CD4-positive, alpha-beta T cell (primary cell): ENCODE measurements around the gene NOS3. TPM values are rescaled to one million over a fixed set of nuclear protein-coding genes. Genes with fewer than 3 reads are reported as not detected.

ENCODE experiments used
- ATAC-seq: fragments of 200-7000 bp; cut with Tn5 transposase; one replicate; pipeline ENCODE4 v1.10.0; 2022; ENCODE audit warnings: mild to moderate bottlenecking; ENCODE audit not compliant: poor library complexity
- CTCF ChIA-PET: fragments of 350-600 bp; sonication (Branson Sonifier 250); formaldehyde crosslinking; loops from one replicate; lab custom pipeline; 2021; ENCODE audit warnings: antibody characterized with exemption, inconsistent platforms; lab: Charles Lee
- POLR2A ChIA-PET: fragments of 350-600 bp; sonication (Branson Sonifier 250); formaldehyde crosslinking; loops from one replicate; lab custom pipeline; 2021; ENCODE audit warnings: antibody characterized with exemption, inconsistent platforms; lab: Charles Lee
- DNase-seq, 14 experiments: peaks; one replicate each; pipeline ENCODE4 v3.0.0-alpha.2; 2013 to 2020; ENCODE audit warnings: mixed read lengths in 2 of 14
- H3K27ac ChIP-seq, 2 donors: one replicate each; pipeline versions ENCODE4 v1.5.1 to v1.7.0; 2013; ENCODE audit warnings: low read length in 2 of 2, low read depth in 1 of 2, mild to moderate bottlenecking in 1 of 2
- H3K27me3 ChIP-seq, 2 experiments: 1 replicate in 1 of 2; 2 replicates in 1 of 2; pipeline versions ENCODE4 v1.6.1 to v1.7.0; 2013; ENCODE audit warnings: low read length in 2 of 2, control low read depth in 1 of 2, mild to moderate bottlenecking in 1 of 2, moderate library complexity in 1 of 2; ENCODE audit not compliant: insufficient read depth in 2 of 2, control insufficient read depth in 1 of 2
- H3K36me3 ChIP-seq: one replicate; pipeline ENCODE4 v1.6.1; 2013; ENCODE audit warnings: low read length, control low read depth; ENCODE audit not compliant: insufficient read depth
- H3K4me1 ChIP-seq: one replicate; pipeline ENCODE4 v1.6.1; 2013; ENCODE audit warnings: low read length, control low read depth; ENCODE audit not compliant: insufficient read depth
- H3K4me3 ChIP-seq: one replicate; pipeline ENCODE4 v1.5.1; 2013; ENCODE audit warnings: mild to moderate bottlenecking, low read length, moderate library complexity
- H3K9me3 ChIP-seq, 2 experiments: 1 replicate in 1 of 2; 2 replicates in 1 of 2; pipeline versions ENCODE4 v1.6.1 to v1.7.0; 2013; ENCODE audit warnings: low read length in 2 of 2, mild to moderate bottlenecking in 2 of 2, control low read depth in 1 of 2, moderate library complexity in 1 of 2; ENCODE audit not compliant: control insufficient read depth in 1 of 2, insufficient read depth in 1 of 2
- H3K27ac Mint-ChIP-seq: one replicate; pipeline ENCODE4 v1.8.0; 2020; ENCODE audit warnings: mixed read lengths
- H3K27me3 Mint-ChIP-seq: one replicate; pipeline ENCODE4 v1.8.0; 2021; ENCODE audit warnings: mixed read lengths
- H3K36me3 Mint-ChIP-seq: one replicate; pipeline ENCODE4 v1.8.0; 2021; ENCODE audit warnings: low read depth, mixed read lengths
- H3K4me1 Mint-ChIP-seq: one replicate; pipeline ENCODE4 v1.8.0; 2021; ENCODE audit warnings: low read depth, mixed read lengths
- H3K4me3 Mint-ChIP-seq: one replicate; pipeline ENCODE4 v1.8.0; 2020; ENCODE audit warnings: mild to moderate bottlenecking, mixed read lengths
- H3K9me3 Mint-ChIP-seq: one replicate; pipeline ENCODE4 v1.8.0; 2020; ENCODE audit warnings: mixed read lengths
- intact Hi-C, 2 experiments: fragments of 100-400 bp; cut with DNase I in 1 of 2; cut with micrococcal nuclease in 1 of 2; formaldehyde crosslinking; loops; one replicate each; pipeline versions ENCODE4 v1.15.1 to v1.9.0; 2023 to 2025; cut with DNase I, micrococcal nuclease
- total RNA-seq, 174 experiments: library from RNA in 2 of 174; stranded (reverse) in 2 of 174; gene quantifications; one replicate each; pipeline ENCODE4 v1.2.3 and lab custom pipeline; 2021 to 2026
- TF ChIP-seq, protein P1 (sequence below): fragments of 200-600 bp; IDR thresholded peaks from one replicate; pipeline ENCODE4 v1.8.0; 2022; ENCODE audit warnings: antibody characterized with exemption, mild to moderate bottlenecking

Gene NOS3
- total RNA-seq, 2 experiments from 2014 or later, result 3.9 to 7.1 TPM

DNA sequence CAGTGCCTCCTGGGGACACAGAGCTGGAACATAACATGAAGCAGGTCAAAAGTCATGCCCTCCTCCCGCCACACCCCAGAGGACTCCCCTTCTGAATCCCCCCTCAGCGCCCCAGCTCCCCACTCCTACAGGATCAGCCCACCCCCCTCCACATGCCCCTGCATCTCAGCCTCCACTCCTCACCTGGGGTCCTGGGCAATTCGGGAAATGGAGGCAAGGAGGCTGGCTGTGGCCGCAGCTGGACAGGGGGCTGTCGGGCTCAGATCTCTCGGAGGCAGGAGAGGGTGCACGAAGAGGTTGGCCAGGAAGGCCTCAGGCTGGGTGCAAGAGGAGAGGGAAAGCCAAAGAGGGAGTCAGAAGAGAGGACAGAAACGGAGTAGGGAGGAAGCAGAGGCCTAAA, 25.7 kb downstream of the NOS3 start:
- no peaks in the 10 kb centered on the region for H3K36me3 ChIP-seq
- DNase-seq (no peak), ATAC-seq (no peak)
- TF ChIP-seq, protein P1, sequence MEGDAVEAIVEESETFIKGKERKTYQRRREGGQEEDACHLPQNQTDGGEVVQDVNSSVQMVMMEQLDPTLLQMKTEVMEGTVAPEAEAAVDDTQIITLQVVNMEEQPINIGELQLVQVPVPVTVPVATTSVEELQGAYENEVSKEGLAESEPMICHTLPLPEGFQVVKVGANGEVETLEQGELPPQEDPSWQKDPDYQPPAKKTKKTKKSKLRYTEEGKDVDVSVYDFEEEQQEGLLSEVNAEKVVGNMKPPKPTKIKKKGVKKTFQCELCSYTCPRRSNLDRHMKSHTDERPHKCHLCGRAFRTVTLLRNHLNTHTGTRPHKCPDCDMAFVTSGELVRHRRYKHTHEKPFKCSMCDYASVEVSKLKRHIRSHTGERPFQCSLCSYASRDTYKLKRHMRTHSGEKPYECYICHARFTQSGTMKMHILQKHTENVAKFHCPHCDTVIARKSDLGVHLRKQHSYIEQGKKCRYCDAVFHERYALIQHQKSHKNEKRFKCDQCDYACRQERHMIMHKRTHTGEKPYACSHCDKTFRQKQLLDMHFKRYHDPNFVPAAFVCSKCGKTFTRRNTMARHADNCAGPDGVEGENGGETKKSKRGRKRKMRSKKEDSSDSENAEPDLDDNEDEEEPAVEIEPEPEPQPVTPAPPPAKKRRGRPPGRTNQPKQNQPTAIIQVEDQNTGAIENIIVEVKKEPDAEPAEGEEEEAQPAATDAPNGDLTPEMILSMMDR, result no peak
- peaks cover 76% of the 10 kb centered on the region for H3K4me1 Mint-ChIP-seq
- POLR2A ChIA-PET, result interaction anchor here (1.1 to 4.7 kb wide), 3 partner anchors 7 to 42 kb away, joined by 3 to 50 read pairs (median 4); no protein-coding TSS in a partner anchor
- intact Hi-C loops, result loop anchor here (1.0 to 10.0 kb wide), 4 partner anchors 30 to 918 kb away; partner anchors contain the start of genes CDK5 (in 2 of the 2) and SLC4A2 (in 2 of the 2)
- peak overlapping the region; percentile 83 for H3K27ac Mint-ChIP-seq
- peaks cover 80% of the 10 kb centered on the region for H3K4me1 ChIP-seq
- peaks cover 10% of the 10 kb centered on the region for H3K27me3 Mint-ChIP-seq
- H3K27ac ChIP-seq, result no peak overlapping the region
- H3K9me3 ChIP-seq, result peaks cover 0 to 6% of the 10 kb centered on the region in 2 experiments
- H3K9me3 Mint-ChIP-seq, result no peaks in the 10 kb centered on the region
- peaks cover 4 to 7% of the 10 kb centered on the region in 2 experiments for H3K27me3 ChIP-seq
- peak overlapping the region; percentile 64 for H3K4me3 Mint-ChIP-seq
- peaks cover 8% of the 10 kb centered on the region for H3K36me3 Mint-ChIP-seq
- H3K4me3 ChIP-seq, result no peak overlapping the region
- CTCF ChIA-PET, result interaction anchor here (1.2 to 4.6 kb wide), 3 partner anchors 9 to 54 kb away, joined by 4 to 39 read pairs (median 5); partner anchors contain the start of gene ABCB8

DNA sequence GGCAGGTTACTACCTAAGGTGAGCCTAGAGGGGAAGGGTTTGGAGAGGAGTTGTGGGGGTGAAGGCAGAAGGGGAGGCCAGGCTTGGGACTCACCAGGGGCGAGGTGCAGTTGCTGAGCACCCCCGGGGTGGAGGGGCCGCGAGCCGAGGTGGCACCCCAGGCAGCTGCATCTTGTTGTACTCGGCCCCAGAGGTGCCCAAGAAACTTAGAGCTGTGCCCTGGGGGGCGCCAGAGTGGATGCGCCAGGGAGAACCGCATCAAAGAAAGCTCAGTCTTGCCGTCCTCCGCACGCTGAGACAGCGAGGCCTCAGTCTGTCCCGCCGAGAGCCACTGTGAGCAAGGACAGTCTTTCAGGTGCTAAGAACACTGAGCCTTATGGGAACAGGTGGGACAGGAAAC, 26.1 kb downstream of the NOS3 start:
- ChIA-PET CTCF (interaction anchor here (1.2 to 4.6 kb wide), 3 partner anchors 9 to 54 kb away, joined by 4 to 39 read pairs (median 5); partner anchors contain the start of gene ABCB8), POLR2A (interaction anchor here (0.6 to 4.7 kb wide), 4 partner anchors 8 to 43 kb away, joined by 3 to 50 read pairs (median 4); no protein-coding TSS in a partner anchor)
- no peak overlapping the region for H3K4me3 ChIP-seq
- peak overlapping the region; percentile 79 for H3K4me3 Mint-ChIP-seq
- H3K27ac Mint-ChIP-seq, result peak overlapping the region; percentile 83
- peaks cover 4 to 7% of the 10 kb centered on the region in 2 experiments for H3K27me3 ChIP-seq
- ATAC-seq, result no peak
- H3K36me3 ChIP-seq, result no peaks in the 10 kb centered on the region
- peaks cover 8% of the 10 kb centered on the region for H3K36me3 Mint-ChIP-seq
- peaks cover 0 to 6% of the 10 kb centered on the region in 2 experiments for H3K9me3 ChIP-seq
- DNase-seq, result peak in 4 of 14 experiments; percentile 28 to 57 (median 38)
- H3K4me1 ChIP-seq, result peaks cover 76% of the 10 kb centered on the region
- intact Hi-C loops, result loop anchor here (1.0 to 10.0 kb wide), 4 partner anchors 31 to 918 kb away; partner anchors contain the start of genes CDK5 (in 2 of the 2) and SLC4A2 (in 2 of the 2)
- H3K9me3 Mint-ChIP-seq, result no peaks in the 10 kb centered on the region
- H3K4me1 Mint-ChIP-seq, result peaks cover 71% of the 10 kb centered on the region
- TF ChIP-seq, protein P1, result no peak
- peaks cover 10% of the 10 kb centered on the region for H3K27me3 Mint-ChIP-seq
- no peak overlapping the region for H3K27ac ChIP-seq

DNA sequence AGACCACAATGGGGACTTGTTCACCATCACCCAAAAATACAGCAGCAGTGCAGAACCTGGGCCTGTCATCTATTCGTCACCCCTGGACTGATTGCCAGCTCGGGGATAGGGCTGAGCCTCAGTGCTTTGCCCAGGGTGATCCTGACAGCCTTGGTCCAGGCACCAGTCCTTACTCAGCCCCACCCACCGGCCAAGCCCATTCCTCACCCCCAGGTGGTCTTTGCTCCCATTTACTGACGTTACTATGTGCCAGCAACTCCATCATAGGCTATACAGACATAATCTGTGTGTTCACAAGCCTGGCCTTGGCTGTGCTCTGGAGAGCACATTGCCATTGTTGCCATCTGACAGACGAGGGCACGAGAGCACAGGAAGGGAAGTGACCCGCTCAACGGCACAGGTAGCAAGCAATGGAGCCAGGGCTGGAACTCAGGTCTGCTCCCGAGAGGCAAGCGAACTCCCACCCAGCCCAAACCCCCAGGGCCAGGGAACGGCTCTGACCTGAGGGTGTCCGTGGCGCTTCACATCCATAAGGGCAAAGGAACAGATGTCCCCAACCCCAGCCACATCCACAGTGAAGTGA, 26.6 kb downstream of the NOS3 start:
- POLR2A ChIA-PET, result interaction anchor here (0.6 to 4.7 kb wide), 8 partner anchors 8 to 66 kb away, joined by 3 to 50 read pairs (median 4); partner anchors contain the start of genes ABCB8 and TMUB1
- Histone ChIP-seq H3K27ac (peak overlapping the region; percentile 1 to 41), H3K27me3 (peaks cover 4 to 7% of the 10 kb centered on the region in 2 experiments), H3K4me3 (peak overlapping the region; percentile 52), H3K4me1 (peaks cover 71% of the 10 kb centered on the region), H3K9me3 (peaks cover 0 to 6% of the 10 kb centered on the region in 2 experiments), H3K36me3 (no peaks in the 10 kb centered on the region)
- intact Hi-C loops, result loop anchor here (5.0 to 10.0 kb wide), 3 partner anchors 40 to 917 kb away; partner anchors contain the start of genes CDK5 (in 2 of the 2) and SLC4A2 (in 2 of the 2)
- peaks cover 8% of the 10 kb centered on the region for H3K36me3 Mint-ChIP-seq
- CTCF ChIA-PET, result interaction anchor here (1.1 to 4.6 kb wide), 14 partner anchors 7 to 121 kb away, joined by 3 to 39 read pairs (median 5); partner anchors contain the start of gene ABCB8
- peaks cover 66% of the 10 kb centered on the region for H3K4me1 Mint-ChIP-seq
- TF ChIP-seq, protein P1, result no peak
- no peaks in the 10 kb centered on the region for H3K9me3 Mint-ChIP-seq
- peak overlapping the region; percentile 83 for H3K27ac Mint-ChIP-seq
- peak in 4 of 14 experiments; percentile 28 to 51 (median 36) for DNase-seq
- H3K4me3 Mint-ChIP-seq, result peak overlapping the region; percentile 79
- H3K27me3 Mint-ChIP-seq, result peaks cover 10% of the 10 kb centered on the region
- no peak for ATAC-seq
